Liver (tissue), 9 donors: ENCODE measurements around the gene PARP15. TPM values are rescaled to one million over a fixed set of nuclear protein-coding genes. Genes with fewer than 3 reads are reported as not detected.

Source experiments
- DNase-seq: peaks from one replicate; pipeline ENCODE4 v3.0.0-alpha.2; 2017; ENCODE audit warnings: low spot score
- H3K27ac ChIP-seq, 2 donors: one replicate each; pipeline ENCODE4 v1.7.0; 2013; ENCODE audit warnings: inconsistent platforms in 2 of 2, low read length in 2 of 2, control low read depth in 1 of 2, low read depth in 1 of 2, mild to moderate bottlenecking in 1 of 2
- H3K27me3 ChIP-seq, 4 donors: one replicate each; pipeline versions ENCODE4 v1.6.1 to v1.7.0; 2013; ENCODE audit warnings: low read length in 3 of 4, inconsistent platforms in 1 of 4, mild to moderate bottlenecking in 1 of 4, moderate library complexity in 1 of 4; ENCODE audit not compliant: control insufficient read depth in 4 of 4, insufficient read depth in 4 of 4
- H3K36me3 ChIP-seq, 4 donors: one replicate each; pipeline versions ENCODE4 v1.6.1 to v1.7.0; 2013; ENCODE audit warnings: low read length in 3 of 4, mild to moderate bottlenecking in 3 of 4, low read depth in 1 of 4, moderate library complexity in 1 of 4; ENCODE audit not compliant: control insufficient read depth in 4 of 4, insufficient read depth in 3 of 4
- H3K4me1 ChIP-seq, 4 donors: one replicate each; pipeline versions ENCODE4 v1.6.1 to v1.7.0; 2013; ENCODE audit warnings: low read length in 3 of 4, mild to moderate bottlenecking in 3 of 4, moderate library complexity in 1 of 4; ENCODE audit not compliant: control insufficient read depth in 4 of 4, insufficient read depth in 4 of 4
- H3K4me3 ChIP-seq, 3 donors: one replicate each; pipeline versions ENCODE4 v1.6.1 to v1.7.0; 2013; ENCODE audit warnings: low read length in 3 of 3, control low read depth in 1 of 3, low read depth in 1 of 3, mild to moderate bottlenecking in 1 of 3
- H3K9ac ChIP-seq, 2 donors: one replicate each; pipeline ENCODE4 v1.7.0; 2013; ENCODE audit warnings: low read length in 2 of 2, mild to moderate bottlenecking in 2 of 2, moderate library complexity in 2 of 2, control low read depth in 1 of 2, low read depth in 1 of 2
- H3K9me3 ChIP-seq, 4 donors: one replicate each; pipeline versions ENCODE4 v1.6.1 to v1.7.0; 2013; ENCODE audit warnings: low read length in 3 of 4; ENCODE audit not compliant: control insufficient read depth in 4 of 4
- ATF3 ChIP-seq: IDR thresholded peaks from 2 replicates; pipeline ENCODE4 v1.6.1; 2016; ENCODE audit warnings: antibody characterized with exemption
- CTCF ChIP-seq: fragments of 150-350 bp; IDR thresholded peaks from 2 replicates; pipeline ENCODE4 v1.5.1; 2017; ENCODE audit warnings: improper control_type of control experiment, low read depth, low read length; ENCODE audit not compliant: missing input control
- EGR1 ChIP-seq, 2 donors: IDR thresholded peaks; 2 replicates each; pipeline ENCODE4 v1.6.1; 2016 to 2018; ENCODE audit warnings: antibody characterized with exemption in 2 of 2, low read depth in 2 of 2
- FOXA1 ChIP-seq: IDR thresholded peaks from 2 replicates; pipeline ENCODE4 v1.6.1; 2016; ENCODE audit warnings: antibody characterized with exemption
- FOXA2 ChIP-seq: IDR thresholded peaks from 2 replicates; pipeline ENCODE4 v1.6.1; 2016; ENCODE audit warnings: antibody characterized with exemption
- GABPA ChIP-seq, 2 donors: IDR thresholded peaks in 1 of 2; conservative IDR thresholded peaks in 1 of 2; 2 replicates each; pipeline ENCODE4 v1.6.1; 2016; ENCODE audit warnings: antibody characterized with exemption in 2 of 2, mild to moderate bottlenecking in 1 of 2, moderate library complexity in 1 of 2
- HNF4A ChIP-seq, 2 donors: conservative IDR thresholded peaks; 2 replicates each; pipeline ENCODE4 v1.6.1; 2016; ENCODE audit warnings: antibody characterized with exemption in 2 of 2, mild to moderate bottlenecking in 2 of 2
- HNF4G ChIP-seq: IDR thresholded peaks from 2 replicates; pipeline ENCODE4 v1.6.1; 2016; ENCODE audit warnings: antibody characterized with exemption
- JUND ChIP-seq, 2 donors: IDR thresholded peaks; 2 replicates each; pipeline ENCODE4 v1.6.1; 2016; ENCODE audit warnings: antibody characterized with exemption in 2 of 2
- MAX ChIP-seq: IDR thresholded peaks from 2 replicates; pipeline ENCODE4 v1.6.1; 2016; ENCODE audit warnings: antibody characterized with exemption
- RAD21 ChIP-seq, 2 donors: IDR thresholded peaks; 2 replicates each; pipeline ENCODE4 v1.6.1; 2016; ENCODE audit warnings: antibody characterized with exemption in 2 of 2, mild to moderate bottlenecking in 2 of 2
- REST ChIP-seq: IDR thresholded peaks from 2 replicates; pipeline ENCODE4 v1.6.1; 2016; ENCODE audit warnings: antibody characterized with exemption, mild to moderate bottlenecking
- RXRA ChIP-seq, 2 donors: IDR thresholded peaks; 2 replicates each; pipeline ENCODE4 v1.6.1; 2017 to 2018; ENCODE audit warnings: antibody characterized with exemption in 2 of 2, mild to moderate bottlenecking in 1 of 2
- SP1 ChIP-seq: IDR thresholded peaks from 2 replicates; pipeline ENCODE4 v1.6.1; 2018; ENCODE audit warnings: antibody characterized with exemption, mild to moderate bottlenecking
- TAF1 ChIP-seq: conservative IDR thresholded peaks from 2 replicates; pipeline ENCODE4 v1.6.1; 2016; ENCODE audit warnings: antibody characterized with exemption, mild to moderate bottlenecking
- YY1 ChIP-seq: IDR thresholded peaks from 2 replicates; pipeline ENCODE4 v1.6.1; 2016; ENCODE audit warnings: antibody characterized with exemption, mild to moderate bottlenecking
- ZBTB33 ChIP-seq: IDR thresholded peaks from 2 replicates; pipeline ENCODE4 v1.6.1; 2016; ENCODE audit warnings: antibody characterized with exemption
- WGBS: extraction: QIAGEN DNeasy Blood & Tissue Kit; methylation state at CpG from one replicate; pipeline ENCODE4 v1.1.7; 2013; 5-methylcytosine and 5-hydroxymethylcytosine counted together
- polyA plus RNA-seq, 2 donors: library from polyadenylated mRNA; stranded (reverse) in 1 of 2; unstranded in 1 of 2; fragments of 200-250 nt in 1 of 2; fragments of >200 nt in 1 of 2; fragmentation: Nextera tagmentation in 1 of 2; extraction: Ambion mirVana in 1 of 2; gene quantifications; one replicate each; pipeline versions ENCODE4 v1.2.1 to v1.2.3, GENCODE V29; 2013 to 2015
- total RNA-seq, 2 donors: library from RNA; depleted of rRNA; stranded (reverse); fragments of >200 nt; gene quantifications; one replicate each; pipeline ENCODE4 v1.2.3, GENCODE V29; 2014
- donor health status: healthy.
- donor health status: healthy.
- donor health status: healthy.
- donor health status: healthy.
- donor health status: healthy.

PARP15 gene
- total and polyA plus RNA-seq, 4 donors, result 0.28 to 3.3 (median 2.5) TPM

- Histone ChIP-seq H3K4me3 (no peak overlapping the region), H3K9ac (no peak overlapping the region), H3K27me3 (no peaks in the 10 kb centered on the region), H3K36me3 (no peaks in the 10 kb centered on the region), H3K4me1 (peaks cover 0 to 2% (median 0%) of the 10 kb centered on the region in 4 donors), H3K9me3 (peaks cover 0 to 10% (median 7%) of the 10 kb centered on the region in 4 donors), H3K27ac (no peak overlapping the region)
- no peak for TF ChIP-seq ATF3
- TF ChIP-seq FOXA2, result no peak
- no peak for TF ChIP-seq HNF4G
- no peak for TF ChIP-seq JUND (IDR thresholded peaks at IDR 0.05)
- TF ChIP-seq HNF4A (conservative IDR thresholded peaks at IDR 0.05), result no peak
- WGBS, result 86% methylated on average over 2 of the region's 2 CpGs
- no peak for DNase-seq
These were observed 85.1 kb downstream of the PARP15 start for GRCh38 chr3:122662505-122662904.

GRCh38 chr3:122665226-122665786 is 87.9 kb downstream of the PARP15 start:
- Histone ChIP-seq H3K9me3 (peaks cover 0 to 8% (median 7%) of the 10 kb centered on the region in 4 donors), H3K27me3 (no peaks in the 10 kb centered on the region), H3K4me1 (no peaks in the 10 kb centered on the region), H3K36me3 (no peaks in the 10 kb centered on the region), H3K27ac (no peak overlapping the region), H3K4me3 (no peak overlapping the region), H3K9ac (no peak overlapping the region)
- 91% methylated on average over 4 of the region's 4 CpGs for WGBS
- DNase-seq, result no peak
- TF ChIP-seq ATF3 (no peak), HNF4G (no peak), RAD21 (IDR thresholded peaks at IDR 0.05) (no peak), FOXA2 (no peak), SP1 (no peak), HNF4A (conservative IDR thresholded peaks at IDR 0.05) (no peak), JUND (IDR thresholded peaks at IDR 0.05) (no peak), EGR1 (IDR thresholded peaks at IDR 0.05; ENCODE audit: low read depth in 2 of 2) (no peak), YY1 (no peak), REST (no peak), GABPA (IDR thresholded peaks at IDR 0.05 in 1 of 2, conservative IDR thresholded peaks at IDR 0.05 in 1 of 2) (no peak), TAF1 (no peak), ZBTB33 (no peak), MAX (no peak), RXRA (IDR thresholded peaks at IDR 0.05) (no peak), CTCF (no peak), FOXA1 (no peak)
